LHCN-M2 (cell line): ENCODE results near the gene ADAM19. TPM values are rescaled to one million over a fixed set of nuclear protein-coding genes. Genes with fewer than 3 reads are reported as not detected.

Source experiments
- DNase-seq: peaks from one replicate; pipeline ENCODE4 v3.0.0-alpha.2; 2012; ENCODE audit warnings: low read depth
- total RNA-seq: library from RNA; depleted of rRNA; stranded (reverse); fragments of >200 nt; gene quantifications from 2 replicates; pipeline ENCODE4 v1.2.3, GENCODE V29; 2014

Gene ADAM19
- total RNA-seq, 1 experiment from 2014 or later, result 89.1 TPM

DNA sequence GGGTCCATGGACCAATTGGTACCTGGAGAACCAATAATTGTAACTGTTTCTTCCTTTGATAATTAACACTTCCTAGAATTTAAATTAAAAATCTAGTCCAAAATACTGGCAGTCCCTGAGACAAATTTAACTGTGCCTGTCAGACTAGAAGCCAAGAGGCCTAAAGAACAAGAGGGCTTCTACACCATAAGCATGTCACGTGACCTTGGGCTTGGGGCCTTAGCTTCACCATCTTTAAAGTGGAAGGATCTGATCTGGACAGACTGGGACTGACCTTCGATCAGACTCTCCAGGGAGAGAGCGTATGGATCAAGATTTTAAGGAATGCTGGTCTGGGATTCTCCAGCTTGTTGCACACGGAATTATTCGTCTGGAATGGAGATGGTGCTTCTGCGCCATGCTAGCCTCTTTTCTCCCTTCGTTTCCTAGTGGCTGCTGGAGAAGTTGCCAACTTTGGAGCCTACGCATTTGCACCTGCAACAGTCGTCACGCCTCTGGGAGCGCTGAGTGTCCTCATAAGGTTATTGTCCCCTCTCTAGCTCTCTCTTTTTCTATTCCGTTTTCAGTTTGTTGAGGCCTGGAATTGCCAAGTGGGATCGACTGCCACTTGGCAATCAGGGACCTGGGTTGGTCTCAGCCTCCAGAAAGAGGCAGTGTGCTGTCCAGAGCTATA is 107.1 kb downstream of the ADAM19 start:
- no peak for DNase-seq

- peak; percentile 87 for DNase-seq
Measured at GRCh38 chr5:157464519-157465171, 110.9 kb downstream of the ADAM19 start.

DNA sequence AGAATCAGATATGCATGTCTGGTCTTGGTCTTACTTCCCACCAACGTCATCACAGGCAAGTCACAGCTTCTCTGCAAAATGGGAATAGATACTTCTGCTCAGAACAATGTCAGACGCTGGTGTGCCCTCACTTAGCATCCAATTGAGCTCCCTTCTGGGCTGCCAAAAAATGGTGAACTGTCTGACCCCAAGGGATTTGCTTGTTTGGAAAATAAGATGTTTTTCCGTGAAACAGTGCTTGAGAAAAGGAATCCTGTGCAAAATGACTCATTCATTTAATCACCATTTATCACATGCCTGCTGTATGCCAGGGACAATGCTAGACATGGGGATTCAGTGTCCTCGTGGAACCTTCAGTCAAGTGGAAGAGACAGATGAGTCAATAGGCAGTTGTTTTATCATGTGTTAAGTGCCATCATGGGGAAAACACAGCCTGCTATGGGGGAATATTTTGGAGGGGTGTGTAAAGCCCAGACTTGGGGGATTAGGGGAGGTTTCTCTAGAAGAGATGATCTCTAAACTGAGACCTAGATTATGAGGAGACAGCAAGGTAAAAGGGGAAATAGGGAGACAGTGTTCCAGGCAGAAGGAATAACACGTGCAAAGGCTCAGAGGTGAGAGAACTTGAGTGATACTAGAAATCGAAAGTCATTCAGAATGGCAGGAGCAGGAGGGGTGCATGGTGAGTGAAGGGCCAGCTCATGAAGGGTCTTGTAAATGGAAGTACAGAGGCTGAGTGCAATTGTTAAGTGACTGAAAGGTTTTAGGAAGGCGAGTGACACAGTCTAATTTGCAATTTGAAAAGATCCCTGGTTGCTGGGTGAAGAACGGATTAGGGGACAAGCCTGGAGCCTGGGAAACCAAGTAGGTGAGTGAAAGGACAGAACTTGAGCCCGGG is 111.7 kb downstream of the ADAM19 start:
- peak; percentile 39 for DNase-seq

DNA sequence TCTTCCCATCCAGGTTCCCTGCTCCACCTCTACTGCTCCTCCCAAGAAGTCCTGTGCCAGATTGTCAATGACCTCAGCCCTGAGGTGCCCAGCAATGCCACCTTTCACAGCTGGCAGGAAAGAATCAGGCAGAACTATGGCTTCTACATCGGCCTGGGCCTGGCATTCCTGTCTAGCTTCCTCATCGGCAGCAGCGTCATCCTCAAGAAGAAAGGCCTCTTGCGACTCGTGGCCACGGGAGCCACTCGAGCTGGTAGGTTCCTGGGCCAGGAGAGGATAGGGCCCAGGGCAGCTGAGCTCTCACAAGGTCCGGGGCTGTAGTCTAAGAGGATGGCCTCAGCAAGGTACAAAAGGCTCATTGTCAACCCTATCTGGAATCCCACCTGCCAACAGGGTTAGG is 112.5 kb downstream of the ADAM19 start:
- no peak for DNase-seq

GRCh38 chr5:157460921-157461792 is 114.4 kb downstream of the ADAM19 start:
- no peak for DNase-seq

GRCh38 chr5:157459715-157460599 is 115.6 kb downstream of the ADAM19 start, which contains the start of gene NIPAL4:
Gene NIPAL4 (plus strand): TSS chr5:157460213. CDS start chr5:157460321, 108 bp downstream.
- no peak for DNase-seq

DNA sequence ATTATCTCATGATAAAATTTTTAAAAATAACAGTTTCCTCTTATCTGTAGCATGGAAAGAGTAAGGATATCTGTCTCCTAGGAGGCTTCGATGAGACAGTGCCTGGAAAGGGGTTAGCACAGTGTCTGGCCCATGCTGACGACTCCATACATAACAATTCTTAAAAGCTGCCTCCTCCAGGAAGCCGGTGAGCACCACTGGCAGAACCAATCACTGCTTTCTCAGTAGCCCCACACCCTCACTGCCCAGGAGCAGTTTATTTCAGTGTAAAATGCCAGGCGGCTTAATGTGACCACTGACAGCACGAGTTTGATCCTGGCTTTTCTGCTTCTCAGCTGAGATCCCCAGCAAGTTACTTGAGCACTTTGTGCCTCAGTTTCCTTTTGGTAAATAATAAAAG is 116.7 kb downstream of the ADAM19 start:
- DNase-seq, result no peak

GRCh38 chr5:157457391-157457790 is 118.2 kb downstream of the ADAM19 start:
- DNase-seq, result no peak

DNA sequence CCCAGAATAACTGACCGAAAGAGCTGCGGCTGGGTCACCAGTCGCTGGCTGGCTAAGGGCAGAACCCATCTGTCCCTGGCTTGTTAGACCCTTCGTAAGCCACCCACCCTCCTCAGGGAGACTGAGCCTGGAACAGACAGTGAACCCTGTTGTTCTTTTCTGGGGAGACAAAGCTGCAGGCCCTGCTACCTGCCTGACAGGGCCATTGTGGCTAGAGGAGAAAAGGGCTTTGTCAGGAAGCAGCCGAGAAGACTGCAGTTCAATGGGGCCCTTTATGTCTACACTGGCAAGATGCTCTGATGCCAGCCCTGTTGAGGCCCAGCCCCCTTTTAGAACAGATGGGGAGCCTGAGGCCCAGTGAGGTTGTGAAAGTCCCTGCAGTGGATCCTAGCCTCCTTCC is 119.3 kb downstream of the ADAM19 start:
- no peak for DNase-seq

DNA sequence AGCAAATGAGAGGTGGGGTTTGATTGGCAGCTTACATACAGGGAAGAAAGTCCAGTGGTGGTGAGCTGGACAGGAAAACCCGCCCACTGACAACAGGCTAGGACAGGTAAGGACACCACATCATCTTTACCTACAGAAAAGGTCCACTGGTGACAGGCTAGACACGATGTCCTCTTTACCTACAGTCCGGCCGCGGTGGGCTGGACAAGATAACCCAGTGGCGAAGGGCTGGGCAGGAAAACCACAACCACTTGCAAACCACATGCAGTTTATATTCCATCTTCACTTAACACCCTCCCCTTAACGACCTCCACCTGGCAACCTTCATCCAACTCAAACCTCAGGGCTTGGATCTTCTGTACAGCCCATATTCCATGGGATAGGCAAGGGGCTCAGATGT is 120.5 kb downstream of the ADAM19 start:
- no peak for DNase-seq

GRCh38 chr5:157454273-157454672 is 121.3 kb downstream of the ADAM19 start:
- no peak for DNase-seq

DNA sequence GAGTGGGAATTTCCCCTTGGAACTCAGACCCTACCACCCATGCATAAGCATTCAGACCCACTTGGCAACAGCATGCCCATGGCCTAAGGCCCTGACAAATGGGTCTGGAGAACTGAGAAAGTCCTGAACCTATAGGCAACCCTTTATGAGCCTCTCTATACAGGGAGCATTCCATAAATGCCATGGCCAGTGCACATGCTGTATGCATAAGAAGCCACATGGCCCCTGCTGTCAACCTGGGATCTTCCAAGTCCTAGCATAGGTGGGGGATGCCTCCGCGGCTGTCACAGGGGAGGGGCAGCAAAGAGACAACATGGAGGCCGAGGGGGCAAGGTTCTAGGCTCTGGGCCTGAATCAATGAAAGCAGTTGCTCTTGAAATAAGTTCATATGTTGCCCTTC is 123.8 kb downstream of the ADAM19 start:
- DNase-seq, result no peak

GRCh38 chr5:157450024-157450423 is 125.6 kb downstream of the ADAM19 start:
- no peak for DNase-seq

GRCh38 chr5:157449011-157449723 is 126.4 kb downstream of the ADAM19 start:
- DNase-seq, result no peak

DNA sequence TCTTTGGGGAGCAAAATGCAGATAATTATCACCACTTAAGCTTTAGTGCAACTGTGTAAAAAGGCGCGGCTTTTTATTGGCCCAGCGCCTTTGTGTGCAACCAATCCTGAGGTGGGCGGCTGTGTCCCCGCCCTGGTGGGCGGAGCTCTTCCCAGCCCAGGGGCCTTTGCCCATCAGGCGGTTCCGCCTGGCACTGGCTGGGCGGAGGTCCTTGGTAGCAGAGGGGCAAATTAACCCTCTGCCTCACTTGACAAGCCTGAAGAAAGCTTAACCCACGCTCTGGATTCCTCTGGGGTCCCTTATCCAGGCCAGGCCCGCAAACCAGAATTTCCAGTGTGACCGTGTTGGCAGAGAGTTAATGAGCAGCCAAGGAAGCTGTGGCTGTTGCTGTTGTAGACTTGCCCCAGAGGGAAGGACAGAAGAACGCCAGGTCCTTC is 128.4 kb downstream of the ADAM19 start:
- no peak for DNase-seq

DNA sequence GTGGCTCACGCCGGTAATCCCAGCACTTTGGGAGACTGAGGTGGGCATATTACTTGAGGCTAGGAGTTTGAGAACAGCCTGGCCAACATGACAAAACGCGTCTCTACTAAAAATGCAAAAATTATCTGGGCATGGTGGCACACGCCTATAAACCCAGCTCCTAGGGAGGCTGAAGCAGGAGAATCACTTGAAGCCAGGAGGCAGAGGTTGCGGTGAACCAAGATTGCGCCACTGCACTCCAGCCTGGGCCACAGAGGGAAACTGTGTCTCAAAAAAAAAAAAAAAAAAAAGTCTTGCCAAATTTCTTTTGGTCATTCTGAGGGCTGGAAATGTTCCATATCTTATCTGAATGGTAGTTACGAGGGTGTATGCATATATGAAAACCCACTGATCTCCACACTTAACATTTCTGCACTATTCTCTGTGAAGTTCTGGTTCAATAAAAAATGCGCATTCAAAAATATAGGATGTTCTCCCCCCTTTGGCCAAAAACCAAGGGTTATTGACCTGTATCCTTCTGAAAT is 129.1 kb downstream of the ADAM19 start:
- no peak for DNase-seq

GRCh38 chr5:157445745-157446411 is 129.7 kb downstream of the ADAM19 start:
- DNase-seq, result no peak

DNA sequence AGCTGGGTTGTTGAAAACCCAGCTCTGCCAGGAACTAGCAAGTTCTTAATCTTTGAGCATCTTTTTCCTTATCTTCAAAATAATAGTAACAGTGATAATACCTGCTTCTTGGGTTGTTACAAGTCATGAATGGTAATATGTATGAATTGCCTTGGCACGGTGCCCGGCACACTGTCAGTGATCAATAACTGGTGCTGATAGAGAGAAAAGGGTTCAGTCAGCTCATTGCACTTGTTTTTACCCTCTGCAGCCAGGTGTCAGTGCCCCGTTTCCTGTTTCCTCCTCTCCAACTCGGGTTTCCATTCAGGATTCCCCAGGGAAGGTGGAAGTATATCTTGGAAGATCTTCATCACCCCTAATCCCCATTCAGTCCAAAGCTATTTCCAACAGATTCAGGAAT is 131.4 kb downstream of the ADAM19 start:
- no peak for DNase-seq
